ENCODE results near the gene NTNG2. TPM values are rescaled to one million over a fixed set of nuclear protein-coding genes. Genes with fewer than 3 reads are reported as not detected.

The NTNG2 gene
- total RNA-seq, 3 donors from 2014 or later, result 0.91 to 1.4 (median 0.95) TPM

GRCh38 chr9:132172185-132172584 lies 10.3 kb downstream of the NTNG2 start:
- Mint-ChIP-seq H3K9me3 (no peaks in the 10 kb centered on the region), H3K4me1 (ENCODE audit: low read depth) (no peaks in the 10 kb centered on the region), H3K4me3 (no peak overlapping the region), H3K36me3 (ENCODE audit: insufficient read depth) (no peaks in the 10 kb centered on the region), H3K27me3 (ENCODE audit: low read depth) (peaks cover 20% of the 10 kb centered on the region)
- ATAC-seq (no peak), DNase-seq (no peak)

GRCh38 chr9:132175431-132175830 lies 13.6 kb downstream of the NTNG2 start:
- peaks cover 10% of the 10 kb centered on the region for H3K27me3 Mint-ChIP-seq (ENCODE audit: low read depth)
- H3K4me1 Mint-ChIP-seq (ENCODE audit: low read depth), result no peaks in the 10 kb centered on the region
- no peaks in the 10 kb centered on the region for H3K9me3 Mint-ChIP-seq
- DNase-seq (no peak), ATAC-seq (no peak)
- no peaks in the 10 kb centered on the region for H3K36me3 Mint-ChIP-seq (ENCODE audit: insufficient read depth)
- H3K4me3 Mint-ChIP-seq, result no peak overlapping the region

DNA sequence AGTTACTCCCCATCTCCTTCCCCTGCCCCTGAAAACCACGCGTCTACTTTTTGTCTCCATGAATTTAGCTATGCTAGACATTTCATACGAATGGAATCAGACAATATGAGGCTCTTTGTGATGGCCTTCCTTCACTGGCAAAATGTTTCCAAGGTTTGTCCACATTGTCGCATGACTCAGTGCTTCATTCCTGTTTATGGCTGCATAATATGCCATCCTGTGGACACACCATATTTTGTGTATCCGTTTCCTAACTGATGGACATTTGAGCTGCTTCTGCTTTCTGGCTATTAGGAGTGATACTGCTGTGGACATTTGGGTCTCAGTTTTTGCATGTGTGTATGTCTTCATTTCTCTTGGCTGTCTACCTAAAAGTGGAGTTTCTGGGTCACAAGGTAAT lies 14.5 kb downstream of the NTNG2 start:
- Mint-ChIP-seq H3K9me3 (no peaks in the 10 kb centered on the region), H3K36me3 (ENCODE audit: insufficient read depth) (no peaks in the 10 kb centered on the region), H3K4me3 (no peak overlapping the region), H3K4me1 (ENCODE audit: low read depth) (no peaks in the 10 kb centered on the region), H3K27me3 (ENCODE audit: low read depth) (peaks cover 14% of the 10 kb centered on the region)
- ATAC-seq (no peak), DNase-seq (no peak)

- Mint-ChIP-seq H3K9me3 (no peaks in the 10 kb centered on the region), H3K27me3 (ENCODE audit: low read depth) (peaks cover 36% of the 10 kb centered on the region), H3K4me3 (no peak overlapping the region), H3K36me3 (ENCODE audit: insufficient read depth) (no peaks in the 10 kb centered on the region), H3K4me1 (ENCODE audit: low read depth) (no peaks in the 10 kb centered on the region)
- no peak for ATAC-seq
- DNase-seq, result no peak
These were observed 20.0 kb downstream of the NTNG2 start for GRCh38 chr9:132181796-132182313.

DNA sequence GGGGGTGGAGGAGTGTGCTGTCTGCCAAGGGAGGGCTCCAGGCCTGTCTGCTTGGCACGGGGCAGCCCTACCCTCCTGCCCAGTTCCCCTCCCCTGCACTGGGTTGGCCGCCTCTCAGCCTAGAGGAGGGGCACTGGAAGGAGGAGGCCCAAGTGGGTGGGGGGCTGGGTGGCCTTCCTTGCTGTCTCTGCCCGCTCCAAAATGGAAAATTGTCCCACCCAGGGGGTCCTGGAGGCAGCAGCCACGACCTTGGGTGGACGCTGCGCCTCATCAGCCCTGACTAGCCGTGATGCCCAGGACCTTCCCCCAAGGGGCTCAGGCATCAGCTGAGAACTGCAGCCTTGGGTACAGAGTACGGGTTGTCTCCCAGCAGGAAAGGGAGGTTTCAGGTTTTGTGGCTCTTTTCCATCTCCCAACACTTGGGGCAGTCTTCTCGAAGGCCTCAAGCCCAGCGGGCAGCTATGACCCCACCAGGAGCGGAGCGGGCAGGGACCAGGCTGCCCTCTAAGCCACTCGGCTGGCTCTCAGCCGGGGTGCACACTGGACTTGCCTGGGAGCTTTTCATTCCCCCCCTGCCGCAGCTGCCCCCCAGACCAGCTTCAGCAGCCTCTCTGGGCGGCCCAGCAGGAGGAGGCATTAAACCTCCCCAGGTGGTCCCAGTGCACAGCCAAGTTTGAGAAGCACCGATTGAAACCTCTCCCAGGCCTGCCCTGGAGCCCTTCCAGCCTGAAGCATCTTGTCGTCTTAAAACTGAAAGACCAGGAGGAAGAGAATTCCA lies 20.6 kb downstream of the NTNG2 start:
- no peak for DNase-seq
- Mint-ChIP-seq H3K9me3 (no peaks in the 10 kb centered on the region), H3K4me3 (no peak overlapping the region), H3K4me1 (ENCODE audit: low read depth) (no peaks in the 10 kb centered on the region), H3K27me3 (ENCODE audit: low read depth) (peaks cover 41% of the 10 kb centered on the region), H3K36me3 (ENCODE audit: insufficient read depth) (no peaks in the 10 kb centered on the region)
- no peak for ATAC-seq

DNA sequence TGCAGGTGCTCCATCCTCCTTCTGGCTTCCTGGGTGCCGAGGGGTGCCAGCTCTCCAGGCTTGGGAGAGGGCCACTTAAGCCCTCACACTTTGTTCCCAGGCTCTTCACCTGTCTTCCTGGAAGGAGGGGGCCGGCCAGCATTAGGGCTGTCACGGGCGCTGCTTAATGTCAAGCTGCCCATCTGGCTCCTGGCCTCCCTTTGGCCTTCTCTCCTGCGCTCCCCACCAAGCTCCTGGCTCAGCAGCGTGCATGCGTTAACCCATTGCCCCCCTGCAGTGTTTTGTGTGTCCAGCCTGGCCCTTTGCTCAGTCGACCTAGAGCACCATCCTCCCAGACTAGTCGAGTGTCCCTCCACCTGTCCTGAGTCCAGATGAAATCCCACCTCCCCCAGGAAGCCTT lies 21.3 kb downstream of the NTNG2 start:
- Mint-ChIP-seq H3K4me1 (ENCODE audit: low read depth) (no peaks in the 10 kb centered on the region), H3K36me3 (ENCODE audit: insufficient read depth) (no peaks in the 10 kb centered on the region), H3K27me3 (ENCODE audit: low read depth) (peaks cover 41% of the 10 kb centered on the region), H3K4me3 (no peak overlapping the region), H3K9me3 (no peaks in the 10 kb centered on the region)
- no peak for DNase-seq
- no peak for ATAC-seq

DNA sequence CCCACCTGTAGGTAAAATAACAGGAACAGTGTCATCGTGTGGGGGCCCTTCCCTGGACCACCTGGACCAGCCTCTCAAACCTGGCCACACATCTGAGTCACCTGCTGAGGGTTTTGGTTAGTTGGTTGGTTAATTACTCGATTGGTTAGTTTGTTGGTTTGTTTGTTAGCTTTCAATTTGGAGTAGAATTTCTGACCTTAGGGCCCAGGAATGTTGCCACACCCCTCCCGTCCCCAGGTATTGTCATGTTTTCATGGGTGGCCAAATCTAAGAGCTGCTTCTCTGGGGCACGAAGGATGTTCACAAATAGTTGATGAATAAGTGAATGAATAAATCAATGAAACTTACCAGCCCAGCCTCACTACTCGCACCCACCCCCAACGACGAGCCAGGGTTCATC lies 21.9 kb downstream of the NTNG2 start:
- ATAC-seq (no peak), DNase-seq (no peak)
- H3K4me3 Mint-ChIP-seq, result no peak overlapping the region
- peaks cover 41% of the 10 kb centered on the region for H3K27me3 Mint-ChIP-seq (ENCODE audit: low read depth)
- no peaks in the 10 kb centered on the region for H3K4me1 Mint-ChIP-seq (ENCODE audit: low read depth)
- no peaks in the 10 kb centered on the region for H3K9me3 Mint-ChIP-seq
- H3K36me3 Mint-ChIP-seq (ENCODE audit: insufficient read depth), result no peaks in the 10 kb centered on the region

DNA sequence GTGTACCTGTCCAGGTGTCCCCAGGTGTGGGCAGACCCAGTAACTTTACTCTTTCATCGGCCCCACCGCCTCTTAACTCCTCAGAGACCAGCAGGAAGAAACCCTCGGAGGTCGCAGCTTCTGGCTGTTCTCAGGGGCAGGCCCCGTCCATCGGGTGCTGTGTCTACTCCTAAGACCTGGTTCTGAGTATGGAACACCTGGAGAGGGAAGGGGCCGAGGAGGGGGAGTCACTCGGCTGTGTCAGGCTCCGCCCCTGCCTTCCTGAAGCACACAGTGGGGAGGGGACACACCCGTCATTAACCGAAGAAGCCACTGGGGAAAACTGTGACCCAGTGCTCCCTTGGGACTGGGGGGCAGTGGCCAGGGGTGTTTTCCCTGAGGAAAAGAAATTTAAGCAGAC lies 22.3 kb downstream of the NTNG2 start:
- ATAC-seq, result no peak

GRCh38 chr9:132185073-132186009 lies 23.5 kb downstream of the NTNG2 start:
- Mint-ChIP-seq H3K27me3 (ENCODE audit: low read depth) (peaks cover 39% of the 10 kb centered on the region), H3K9me3 (no peaks in the 10 kb centered on the region), H3K4me3 (no peak overlapping the region), H3K36me3 (ENCODE audit: insufficient read depth) (no peaks in the 10 kb centered on the region), H3K4me1 (ENCODE audit: low read depth) (no peaks in the 10 kb centered on the region)
- no peak for ATAC-seq
- no peak for DNase-seq

More for the DNA sequence above, 22.3 kb downstream of the NTNG2 start:
- H3K4me1 Mint-ChIP-seq (ENCODE audit: low read depth), result no peaks in the 10 kb centered on the region
- no peaks in the 10 kb centered on the region for H3K9me3 Mint-ChIP-seq
- H3K27me3 Mint-ChIP-seq (ENCODE audit: low read depth), result peaks cover 42% of the 10 kb centered on the region
- no peak overlapping the region for H3K4me3 Mint-ChIP-seq
- no peaks in the 10 kb centered on the region for H3K36me3 Mint-ChIP-seq (ENCODE audit: insufficient read depth)
- DNase-seq, result no peak

DNA sequence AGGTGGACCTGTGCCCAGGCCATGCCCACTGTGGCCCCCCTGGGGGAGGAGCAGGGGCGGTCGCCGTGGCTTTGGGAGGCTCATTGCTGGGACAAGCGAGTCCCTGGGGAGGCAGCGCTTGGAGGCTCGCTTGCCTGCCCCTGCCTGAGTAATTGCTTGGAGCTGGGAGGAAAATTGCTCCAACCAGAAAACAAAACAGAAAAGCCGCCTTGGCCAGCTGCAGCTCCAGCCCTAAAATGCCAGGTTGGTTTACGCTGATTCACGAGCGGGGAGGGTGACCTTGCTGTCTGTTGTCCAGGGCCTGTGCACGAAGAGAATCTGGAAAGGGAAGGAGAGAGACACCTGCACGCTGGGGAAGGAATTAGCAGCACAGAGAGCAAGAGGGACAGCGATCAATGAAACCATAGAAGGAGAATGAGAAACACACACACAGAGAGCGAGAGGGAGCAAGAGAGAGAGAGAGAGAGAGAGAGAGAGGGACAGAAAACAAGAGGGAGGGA lies 25.3 kb downstream of the NTNG2 start:
- ATAC-seq (no peak), DNase-seq (no peak)
- no peaks in the 10 kb centered on the region for H3K9me3 Mint-ChIP-seq
- H3K36me3 Mint-ChIP-seq (ENCODE audit: insufficient read depth), result no peaks in the 10 kb centered on the region
- H3K27me3 Mint-ChIP-seq (ENCODE audit: low read depth), result peaks cover 31% of the 10 kb centered on the region
- no peak overlapping the region for H3K4me3 Mint-ChIP-seq
- no peaks in the 10 kb centered on the region for H3K4me1 Mint-ChIP-seq (ENCODE audit: low read depth)

GRCh38 chr9:132190966-132191365 lies 29.1 kb downstream of the NTNG2 start:
- no peak for ATAC-seq
- H3K4me1 Mint-ChIP-seq (ENCODE audit: low read depth), result no peaks in the 10 kb centered on the region
- no peaks in the 10 kb centered on the region for H3K9me3 Mint-ChIP-seq
- no peaks in the 10 kb centered on the region for H3K36me3 Mint-ChIP-seq (ENCODE audit: insufficient read depth)
- no peak for DNase-seq
- peaks cover 21% of the 10 kb centered on the region for H3K27me3 Mint-ChIP-seq (ENCODE audit: low read depth)
- H3K4me3 Mint-ChIP-seq, result no peak overlapping the region

GRCh38 chr9:132192728-132193127 lies 30.9 kb downstream of the NTNG2 start:
- Mint-ChIP-seq H3K27me3 (ENCODE audit: low read depth) (peaks cover 8% of the 10 kb centered on the region), H3K4me1 (ENCODE audit: low read depth) (no peaks in the 10 kb centered on the region), H3K36me3 (ENCODE audit: insufficient read depth) (no peaks in the 10 kb centered on the region), H3K4me3 (no peak overlapping the region), H3K9me3 (no peaks in the 10 kb centered on the region)
- ATAC-seq (no peak), DNase-seq (no peak)

- DNase-seq (no peak), ATAC-seq (no peak)
- no peaks in the 10 kb centered on the region for H3K36me3 Mint-ChIP-seq (ENCODE audit: insufficient read depth)
- no peaks in the 10 kb centered on the region for H3K9me3 Mint-ChIP-seq
- no peak overlapping the region for H3K4me3 Mint-ChIP-seq
- no peaks in the 10 kb centered on the region for H3K4me1 Mint-ChIP-seq (ENCODE audit: low read depth)
- peaks cover 8% of the 10 kb centered on the region for H3K27me3 Mint-ChIP-seq (ENCODE audit: low read depth)
These were observed 31.6 kb downstream of the NTNG2 start for GRCh38 chr9:132193227-132194124.

- H3K27me3 Mint-ChIP-seq (ENCODE audit: low read depth), result peaks cover 5% of the 10 kb centered on the region
- ATAC-seq, result no peak
These were observed 32.6 kb downstream of the NTNG2 start for GRCh38 chr9:132194508-132194907.

More at GRCh38 chr9:132194508-132194907, 32.6 kb downstream of the NTNG2 start:
- no peaks in the 10 kb centered on the region for H3K36me3 Mint-ChIP-seq (ENCODE audit: insufficient read depth)
- H3K4me1 Mint-ChIP-seq (ENCODE audit: low read depth), result no peaks in the 10 kb centered on the region
- DNase-seq, result no peak
- H3K9me3 Mint-ChIP-seq, result no peaks in the 10 kb centered on the region
- H3K4me3 Mint-ChIP-seq, result no peak overlapping the region
